ENCODE data around the gene TTC21A. TPM values are rescaled to one million over a fixed set of nuclear protein-coding genes. Genes with fewer than 3 reads are reported as not detected.

Gene TTC21A
- total RNA-seq, 1 donor: 3.8 TPM

DNA sequence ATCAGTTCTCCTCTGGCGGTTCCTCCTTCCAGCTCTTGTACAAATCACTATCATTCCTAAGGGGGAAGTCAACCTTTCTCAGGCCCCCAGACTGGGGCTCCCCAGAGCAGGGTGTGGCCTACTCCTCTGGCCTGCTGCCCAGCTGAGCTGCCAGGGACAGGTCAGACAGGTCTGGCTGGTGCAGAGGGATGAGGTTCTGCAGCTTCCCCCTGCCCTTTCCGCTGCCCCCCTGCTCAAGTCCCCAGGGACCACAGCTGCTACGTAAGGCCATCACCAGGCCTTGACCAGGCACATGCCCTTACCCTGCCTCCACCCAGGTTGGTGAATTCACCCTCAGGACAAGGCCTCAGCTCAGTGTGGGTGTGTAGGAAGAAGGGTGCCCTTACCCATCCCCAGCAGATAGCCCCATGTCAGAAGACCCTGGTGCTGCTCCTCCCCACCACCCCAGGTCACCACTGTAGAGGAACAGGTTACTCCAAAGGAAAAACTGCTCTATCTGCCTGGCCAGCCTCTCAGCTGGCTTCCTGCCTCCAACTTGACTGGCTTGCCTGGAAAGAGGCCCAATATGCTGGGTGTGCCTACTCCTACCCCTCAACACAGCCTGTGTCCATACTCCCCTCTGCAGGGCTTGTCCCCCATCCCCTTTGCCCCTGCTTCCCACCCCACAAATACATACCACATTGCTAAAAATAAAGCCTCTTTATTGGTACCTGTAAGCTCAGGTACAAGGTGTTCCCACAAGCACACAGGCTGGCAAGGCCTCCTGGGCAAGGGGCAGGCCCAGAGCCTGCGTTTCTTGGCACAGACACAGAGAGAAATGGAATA is 33.9 kb downstream of the TTC21A start:
- TF ChIP-seq, protein P1, sequence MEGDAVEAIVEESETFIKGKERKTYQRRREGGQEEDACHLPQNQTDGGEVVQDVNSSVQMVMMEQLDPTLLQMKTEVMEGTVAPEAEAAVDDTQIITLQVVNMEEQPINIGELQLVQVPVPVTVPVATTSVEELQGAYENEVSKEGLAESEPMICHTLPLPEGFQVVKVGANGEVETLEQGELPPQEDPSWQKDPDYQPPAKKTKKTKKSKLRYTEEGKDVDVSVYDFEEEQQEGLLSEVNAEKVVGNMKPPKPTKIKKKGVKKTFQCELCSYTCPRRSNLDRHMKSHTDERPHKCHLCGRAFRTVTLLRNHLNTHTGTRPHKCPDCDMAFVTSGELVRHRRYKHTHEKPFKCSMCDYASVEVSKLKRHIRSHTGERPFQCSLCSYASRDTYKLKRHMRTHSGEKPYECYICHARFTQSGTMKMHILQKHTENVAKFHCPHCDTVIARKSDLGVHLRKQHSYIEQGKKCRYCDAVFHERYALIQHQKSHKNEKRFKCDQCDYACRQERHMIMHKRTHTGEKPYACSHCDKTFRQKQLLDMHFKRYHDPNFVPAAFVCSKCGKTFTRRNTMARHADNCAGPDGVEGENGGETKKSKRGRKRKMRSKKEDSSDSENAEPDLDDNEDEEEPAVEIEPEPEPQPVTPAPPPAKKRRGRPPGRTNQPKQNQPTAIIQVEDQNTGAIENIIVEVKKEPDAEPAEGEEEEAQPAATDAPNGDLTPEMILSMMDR (IDR thresholded peaks at IDR 0.05; ENCODE audit: insufficient read depth, low read length): no peak
- DNase-seq (ENCODE audit: low read depth): peak; percentile 63
- no peak overlapping the region for H3K4me3 ChIP-seq (ENCODE audit: low read depth, low read length)

DNA sequence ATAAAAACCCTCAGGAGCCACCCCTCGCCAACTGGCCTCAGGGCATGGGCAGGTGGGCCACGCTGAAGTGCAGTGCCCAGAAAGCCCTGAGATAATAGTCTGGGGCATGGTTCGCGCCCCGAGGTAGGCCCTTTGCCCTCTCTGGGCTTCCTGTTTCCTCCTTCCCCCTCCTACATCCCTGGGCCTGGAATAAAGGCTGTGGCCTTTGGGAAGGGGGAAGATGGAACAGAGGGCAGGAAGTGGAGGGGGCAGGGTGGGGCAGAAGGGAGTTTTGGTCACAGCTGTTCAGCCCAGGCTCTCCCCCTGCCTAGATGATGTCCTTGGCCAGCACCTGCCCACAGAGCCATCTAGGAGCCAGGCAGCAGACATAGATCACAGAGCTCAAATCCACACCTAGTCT is 34.6 kb downstream of the TTC21A start:
- H3K4me3 ChIP-seq (ENCODE audit: low read depth, low read length): no peak overlapping the region
- TF ChIP-seq, protein P1 (IDR thresholded peaks at IDR 0.05; ENCODE audit: insufficient read depth, low read length): no peak
- DNase-seq (ENCODE audit: low read depth): no peak

DNA sequence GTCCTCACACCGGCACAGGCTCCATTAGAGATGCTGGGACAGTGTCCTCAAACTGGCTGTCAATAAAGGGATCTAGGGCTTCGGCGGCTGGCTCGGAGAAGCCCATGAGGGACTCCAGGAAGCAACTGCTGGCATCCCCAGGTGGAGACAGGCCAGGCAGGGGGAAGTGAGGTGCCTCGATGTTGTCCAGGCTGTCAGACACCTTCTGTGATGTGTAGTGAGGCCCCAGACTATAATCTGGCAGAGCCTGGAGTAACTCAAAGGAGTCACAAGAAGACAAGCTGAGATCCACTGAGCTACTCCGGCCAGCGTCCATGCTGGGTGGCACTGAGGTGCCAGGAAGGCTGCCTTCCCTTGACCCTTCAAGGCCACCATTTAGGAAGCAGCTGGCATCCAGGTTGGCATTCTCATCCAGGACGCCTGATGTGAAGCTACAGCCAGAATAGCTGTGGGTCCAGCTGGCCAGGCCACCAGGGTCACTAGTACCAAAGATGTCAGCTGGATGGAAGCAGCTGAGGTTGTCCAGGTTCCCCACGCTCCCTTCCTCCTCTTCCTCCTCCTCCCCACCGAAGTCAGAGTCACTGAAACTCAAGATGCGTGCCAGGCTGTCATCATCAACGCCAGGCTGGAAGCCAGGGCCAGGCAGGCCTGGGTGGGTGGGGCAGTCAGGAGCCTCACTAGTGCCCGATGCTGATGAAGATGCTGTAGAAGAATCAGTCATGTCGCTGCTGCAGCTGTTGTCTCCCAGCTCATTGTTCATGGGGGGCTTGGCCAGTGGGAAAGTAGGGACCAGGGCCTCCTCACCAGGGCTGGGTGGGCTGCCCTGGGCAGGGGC is 35.8 kb downstream of the TTC21A start:
- DNase-seq (ENCODE audit: low read depth): no peak
- H3K4me3 ChIP-seq (ENCODE audit: low read depth, low read length): no peak overlapping the region
- TF ChIP-seq, protein P1 (IDR thresholded peaks at IDR 0.05; ENCODE audit: insufficient read depth, low read length): no peak

DNA sequence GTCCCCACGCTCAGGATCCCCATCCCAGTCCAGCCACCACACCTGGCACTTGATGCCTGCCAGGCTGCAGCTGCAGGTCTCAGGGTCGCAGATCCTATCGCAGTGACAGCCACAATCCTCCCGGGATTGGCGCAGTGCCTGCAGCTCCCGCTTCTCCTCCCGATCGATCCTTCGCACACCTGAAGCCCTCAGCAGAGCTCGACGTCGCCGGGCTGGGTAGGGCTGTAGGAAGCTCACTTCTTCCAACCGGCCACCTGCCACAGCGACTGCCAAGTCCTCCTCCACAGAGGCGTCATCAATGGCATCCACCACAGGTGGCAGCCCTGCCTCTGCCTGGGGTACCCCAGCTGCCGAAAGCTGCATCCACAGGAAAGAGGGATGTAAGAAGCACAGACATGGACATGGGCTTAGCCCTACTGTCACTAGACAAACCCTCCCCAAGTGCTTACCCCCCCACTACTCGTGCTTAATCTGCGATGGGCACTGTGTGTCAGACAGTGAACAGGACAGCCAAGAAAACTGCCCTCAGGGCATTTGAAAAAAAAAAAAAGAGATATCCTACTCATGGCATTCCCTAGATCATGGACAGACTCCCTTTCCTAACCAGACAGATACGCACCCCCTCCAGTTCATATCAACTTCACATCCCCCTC is 36.7 kb downstream of the TTC21A start:
- DNase-seq (ENCODE audit: low read depth): no peak
- TF ChIP-seq, protein P1 (IDR thresholded peaks at IDR 0.05; ENCODE audit: insufficient read depth, low read length): no peak
- no peak overlapping the region for H3K4me3 ChIP-seq (ENCODE audit: low read depth, low read length)

DNA sequence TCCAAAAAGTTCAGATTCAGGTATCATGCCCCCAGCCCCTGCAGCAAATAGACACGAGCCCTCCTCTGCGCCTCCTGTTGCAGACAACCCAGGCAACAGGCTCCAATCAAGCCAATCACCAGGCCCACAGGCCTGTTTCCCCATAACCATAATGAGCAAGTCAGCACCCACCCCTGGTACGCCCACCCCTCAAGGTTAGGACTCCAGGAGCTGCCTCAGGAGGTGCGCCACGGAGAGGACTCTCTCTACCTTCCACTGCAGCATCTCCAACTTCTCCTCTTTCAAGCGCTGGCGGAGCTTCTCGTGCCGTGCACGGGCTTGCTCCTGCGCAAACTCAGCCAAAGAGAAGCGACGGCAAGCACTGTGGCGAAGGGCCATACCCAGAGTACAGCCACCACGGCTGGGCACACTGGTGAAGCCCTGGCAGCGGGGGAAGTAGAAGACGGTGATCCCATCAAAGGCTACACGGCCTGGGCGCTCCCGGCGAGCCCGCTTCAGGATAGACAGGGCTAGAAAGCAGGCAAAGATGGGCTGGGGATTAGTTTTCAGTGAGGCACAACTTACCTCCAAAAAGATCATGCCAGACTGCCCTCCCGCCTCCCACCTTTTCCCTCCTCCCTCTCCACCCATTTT is 37.4 kb downstream of the TTC21A start:
- TF ChIP-seq, protein P1 (IDR thresholded peaks at IDR 0.05; ENCODE audit: insufficient read depth, low read length): no peak
- H3K4me3 ChIP-seq (ENCODE audit: low read depth, low read length): no peak overlapping the region
- DNase-seq (ENCODE audit: low read depth): no peak

DNA sequence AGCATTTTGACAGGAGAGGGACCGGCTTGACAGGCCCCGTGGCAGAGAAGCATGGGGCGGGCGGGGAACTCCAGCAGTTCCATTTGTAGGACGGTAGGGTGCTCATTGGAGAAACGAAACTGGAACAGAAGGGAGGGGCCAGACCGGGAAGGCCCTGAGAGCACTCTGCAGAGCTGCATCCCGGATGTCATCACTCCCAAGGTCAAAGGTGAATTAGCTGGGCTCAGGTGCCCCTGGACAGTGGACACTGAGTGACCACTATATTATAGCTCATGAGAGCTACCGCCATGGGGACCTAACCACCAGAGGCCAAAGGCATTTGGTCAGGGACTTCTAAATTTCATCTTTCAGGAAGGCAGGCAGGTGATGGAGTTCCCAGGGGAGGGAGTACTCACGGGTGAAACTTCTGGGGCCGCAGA is 38.6 kb downstream of the TTC21A start:
- no peak for DNase-seq (ENCODE audit: low read depth)
- no peak overlapping the region for H3K4me3 ChIP-seq (ENCODE audit: low read depth, low read length)
- TF ChIP-seq, protein P1 (IDR thresholded peaks at IDR 0.05; ENCODE audit: insufficient read depth, low read length): no peak
